Left cardiac atrium (tissue), 2 donors: ENCODE measurements around the gene CTDSPL. TPM values are rescaled to one million over a fixed set of nuclear protein-coding genes. Genes with fewer than 3 reads are reported as not detected.

Experiments
- microRNA-seq, 2 donors: library from miRNA; unstranded; fragments of <30 nt; microRNA quantifications; one replicate each; pipeline ENCODE4 v1.2.0, GENCODE V29; 2020
- total RNA-seq, 2 donors: library from RNA; stranded (reverse); fragmentation: NEBNext Ultra II Directional; extraction: Animal tissue kit (Norgen Biotek cat#: 25700); gene quantifications; one replicate each; pipeline ENCODE4 v1.2.1, GENCODE V29; 2021
- donor health status: DM: no; HTN: yes; CAD: no; lungs with severe emphysema.
- donor health status: DM: yes; HTN: yes; CAD: no.

The CTDSPL gene
- total RNA-seq, 2 donors from 2014 or later: 46.4 to 50.2 TPM

Small RNA genes lying within 50 kb of the gene (microRNA-seq; reads per million reads assigned to microRNA genes)
- 86.3 to 172 reads per million in 2 donors for gene MIR26A1

Other genes starting within 250 kb of the CTDSPL start
- 1 to 10 TPM; 6.1 to 6.2 TPM for gene VILL, start 128.9 kb downstream of the CTDSPL start, total RNA-seq
- 10 to 100 TPM; 10.8 to 12.3 TPM for gene PLCD1, start 167.8 kb downstream of the CTDSPL start, total RNA-seq
- under 1 TPM; 0.29 to 0.82 TPM for gene DLEC1, start 177.3 kb downstream of the CTDSPL start, total RNA-seq